NCI-H2196 (cell line): ENCODE results near the gene PFKFB4.

Experiments
- DNase-seq: peaks from one replicate; lab custom pipeline; 2025; ENCODE audit not compliant: unreplicated experiment; lab: John Stamatoyannopoulos, UW

PFKFB4 gene

DNA sequence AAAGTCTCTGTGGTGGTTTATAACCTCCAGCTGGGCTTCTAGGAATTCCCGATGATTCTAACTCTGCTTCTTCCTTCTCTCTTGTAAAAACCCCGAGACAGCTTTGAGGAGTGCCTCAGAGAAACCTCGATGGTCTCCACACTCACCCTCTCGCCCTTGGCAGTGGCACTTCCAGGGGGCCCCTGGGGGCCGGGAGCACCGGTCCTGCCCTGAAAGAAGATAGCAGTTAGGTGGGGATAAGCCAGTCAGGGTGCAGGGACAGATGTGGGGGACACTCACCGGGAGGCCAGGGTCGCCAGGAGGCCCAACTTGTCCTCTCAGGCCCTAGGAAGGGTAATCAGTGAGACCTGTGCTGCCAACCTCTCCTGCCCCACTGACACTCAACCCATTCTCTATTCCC is 28.8 kb upstream of the PFKFB4 start:
- DNase-seq, result no peak

DNA sequence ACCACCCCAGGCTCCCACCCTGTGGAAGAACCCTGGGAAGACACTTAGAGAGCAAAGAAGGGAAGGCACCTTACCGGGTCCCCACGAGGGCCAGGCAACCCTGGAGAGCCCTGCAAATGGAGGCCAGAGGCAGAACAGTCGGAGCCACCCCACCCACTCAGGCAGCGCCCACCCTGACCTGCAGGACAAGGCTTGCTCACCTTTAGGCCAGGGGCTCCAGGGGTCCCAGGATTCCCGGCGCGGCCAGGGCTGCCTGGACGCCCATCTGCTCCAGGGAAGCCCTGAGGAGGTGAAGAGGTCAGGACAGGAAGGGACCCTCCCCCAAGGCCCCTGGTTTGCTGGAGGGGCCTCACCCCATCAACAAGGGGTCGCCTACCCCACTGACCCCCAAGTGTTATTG is 28.2 kb upstream of the PFKFB4 start:
- DNase-seq, result no peak

DNA sequence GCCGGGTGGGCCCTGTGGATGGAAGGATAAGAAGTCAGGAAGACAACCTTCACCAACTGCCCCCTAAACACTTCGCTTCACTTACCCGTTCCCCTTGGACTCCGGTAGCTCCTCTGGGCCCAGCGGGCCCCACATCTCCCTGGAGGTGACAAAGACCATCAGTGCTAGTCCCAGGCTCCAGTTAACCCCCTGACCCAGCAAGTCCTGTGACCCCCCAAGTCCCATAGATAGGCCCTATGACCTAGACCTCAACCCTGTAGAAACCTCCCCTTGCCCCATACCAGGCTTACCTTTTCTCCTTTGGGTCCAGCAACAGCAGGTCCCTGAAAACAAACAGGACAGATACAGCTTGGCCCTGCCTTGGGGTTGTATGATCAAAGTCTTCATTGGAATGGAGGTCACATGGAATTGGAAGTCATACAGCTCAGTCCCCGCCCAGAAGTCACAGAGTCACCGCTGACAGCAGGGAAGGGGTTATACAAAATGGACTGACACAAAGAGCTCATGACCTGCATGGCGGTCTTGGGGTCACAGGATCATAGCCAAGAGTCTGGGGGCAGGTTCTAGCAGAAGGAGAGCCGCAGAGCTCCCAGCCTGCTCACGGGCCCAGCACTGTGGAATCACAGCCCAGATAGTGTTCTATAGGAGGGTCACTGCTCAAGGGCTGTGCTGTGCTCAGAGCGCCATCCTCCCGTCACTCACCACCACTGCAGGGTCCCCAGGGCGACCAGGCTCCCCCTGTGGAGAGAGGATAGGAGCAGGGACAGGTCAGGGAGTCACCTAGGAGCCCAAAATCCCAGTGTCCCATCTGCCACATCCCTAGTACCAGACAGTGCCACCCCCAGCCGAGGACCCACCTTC is 25.2 kb upstream of the PFKFB4 start:
- DNase-seq, result no peak

DNA sequence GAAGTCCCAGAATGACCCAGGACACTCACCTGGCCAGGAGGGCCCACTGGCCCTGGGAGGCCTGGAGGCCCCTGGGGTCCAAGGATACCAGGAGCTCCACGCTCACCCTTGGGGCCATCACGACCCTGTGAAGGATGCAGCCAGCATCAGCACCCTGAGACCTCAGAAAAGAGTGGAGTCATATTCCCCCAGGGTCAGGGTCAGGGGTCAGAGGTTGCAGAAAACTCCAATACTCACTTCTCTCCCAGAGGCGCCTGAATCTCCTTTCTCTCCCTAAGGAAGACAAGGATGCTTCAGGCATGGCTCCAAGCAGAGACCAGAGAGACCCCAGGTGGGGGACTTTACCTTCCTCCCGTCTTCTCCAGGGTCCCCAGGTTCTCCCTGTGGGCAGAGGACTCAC is 20.0 kb upstream of the PFKFB4 start:
- no peak for DNase-seq

DNA sequence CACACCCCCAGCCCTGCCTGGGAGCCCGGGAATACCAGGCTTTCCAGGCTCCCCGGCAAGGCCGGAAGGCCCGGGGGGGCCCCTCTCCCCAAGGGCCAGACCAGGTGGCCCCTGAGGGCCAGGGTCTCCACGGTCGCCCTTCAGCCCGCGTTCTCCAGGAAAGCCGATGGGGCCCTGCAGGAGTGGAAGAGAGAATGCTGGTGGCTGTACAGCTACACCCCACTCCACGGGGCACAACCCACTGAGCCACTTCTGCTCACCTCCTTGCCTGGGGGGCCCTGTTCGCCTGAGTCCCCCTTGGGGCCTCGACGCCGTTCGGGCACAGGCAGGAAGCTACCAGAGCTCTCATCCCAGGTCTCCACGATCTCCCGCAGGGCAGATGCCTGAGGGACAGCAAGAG is 18.8 kb upstream of the PFKFB4 start:
- DNase-seq, result no peak

DNA sequence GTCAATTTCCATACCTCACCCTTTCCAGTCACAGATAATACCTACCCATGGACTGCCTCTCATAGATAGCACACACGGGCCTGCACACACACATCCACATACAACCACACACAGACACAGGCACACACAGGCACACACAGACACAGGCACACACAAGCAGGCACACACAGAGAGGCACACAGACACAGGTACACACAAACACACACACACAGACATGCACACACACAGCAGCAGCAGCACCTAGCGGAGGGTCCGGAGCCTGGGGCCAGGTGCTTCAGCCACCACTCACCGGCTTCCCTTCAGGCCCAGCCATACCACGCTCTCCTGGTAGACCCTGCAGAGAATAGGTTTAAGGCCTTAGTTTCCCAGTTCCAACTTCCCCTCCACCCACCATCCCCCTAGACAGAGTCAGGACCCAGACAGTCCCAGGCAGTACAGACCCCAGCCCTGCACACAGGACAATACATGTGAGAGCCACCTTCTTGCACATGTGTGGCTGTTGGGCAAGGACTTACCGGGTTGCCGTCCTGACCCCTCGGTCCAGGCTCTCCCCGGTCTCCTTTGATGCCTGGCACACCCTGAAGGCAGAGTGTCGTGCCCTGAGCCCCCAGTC is 17.5 kb upstream of the PFKFB4 start:
- no peak for DNase-seq

DNA sequence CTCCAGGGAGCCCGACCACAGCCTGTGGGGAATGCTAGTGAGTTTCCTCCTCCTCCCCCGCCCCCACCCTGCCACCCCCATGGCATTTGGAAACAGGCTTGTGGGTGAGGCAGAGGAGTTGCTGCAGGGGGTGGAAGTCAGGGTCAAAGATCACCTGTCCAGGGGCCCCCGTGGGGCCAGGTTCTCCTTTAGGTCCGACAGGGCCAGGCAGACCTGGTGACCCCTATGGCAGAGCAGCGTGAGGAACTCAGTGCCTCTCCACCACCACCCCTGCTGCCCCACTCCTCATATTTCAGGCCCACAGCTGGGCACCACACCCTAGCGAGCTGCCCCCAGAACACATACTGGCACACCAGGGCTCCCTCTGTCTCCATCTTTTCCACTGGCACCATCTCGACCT is 15.9 kb upstream of the PFKFB4 start:
- no peak for DNase-seq

DNA sequence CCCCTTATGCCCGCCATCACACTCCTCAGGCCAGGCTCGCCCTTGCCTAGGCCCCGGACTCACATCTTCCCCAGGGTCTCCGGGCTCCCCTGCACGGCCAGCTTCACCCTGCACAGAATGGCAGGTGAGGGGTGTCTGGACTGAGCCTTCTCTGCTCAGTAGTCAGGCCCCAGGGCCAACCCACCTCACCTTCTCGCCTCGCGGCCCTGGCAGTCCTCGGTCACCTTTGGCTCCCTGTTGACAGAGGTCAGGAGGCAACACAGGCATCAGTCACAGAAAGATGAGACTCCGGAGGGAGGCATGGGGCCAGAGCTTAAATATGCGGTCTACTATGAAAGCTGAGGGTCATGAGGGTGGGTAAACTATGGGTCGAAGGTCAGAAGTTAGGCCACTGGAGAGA is 15.3 kb upstream of the PFKFB4 start:
- no peak for DNase-seq

DNA sequence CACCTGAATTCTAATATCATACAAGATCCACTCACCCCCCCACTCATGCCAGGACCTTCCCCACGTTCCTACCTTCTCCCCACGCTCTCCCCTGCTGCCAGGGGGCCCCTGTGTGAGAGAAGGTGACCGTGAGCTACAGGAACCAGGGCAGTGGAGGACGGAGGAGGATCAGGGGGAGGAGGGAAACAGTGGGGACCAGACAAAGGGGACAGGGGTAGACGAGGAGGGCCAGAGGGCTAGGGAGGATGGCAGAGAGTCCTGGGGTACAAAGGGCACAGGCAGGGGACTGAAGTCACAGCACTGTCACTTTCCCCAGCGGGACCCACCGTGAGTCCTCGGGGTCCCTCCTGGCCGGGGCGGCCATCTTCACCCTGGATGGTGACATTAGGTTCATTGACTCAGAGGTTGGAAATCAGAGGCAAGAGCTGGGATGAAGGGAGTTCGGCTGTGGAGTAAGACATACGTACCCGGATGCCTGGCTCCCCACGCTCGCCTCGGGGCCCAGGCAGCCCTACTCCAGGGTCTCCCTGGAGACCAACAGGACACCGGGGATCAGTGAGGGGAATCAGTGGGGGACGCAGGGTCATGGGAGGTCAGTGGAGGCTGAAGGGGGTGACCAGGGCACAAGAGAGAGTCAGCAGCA is 13.3 kb upstream of the PFKFB4 start:
- DNase-seq, result no peak

DNA sequence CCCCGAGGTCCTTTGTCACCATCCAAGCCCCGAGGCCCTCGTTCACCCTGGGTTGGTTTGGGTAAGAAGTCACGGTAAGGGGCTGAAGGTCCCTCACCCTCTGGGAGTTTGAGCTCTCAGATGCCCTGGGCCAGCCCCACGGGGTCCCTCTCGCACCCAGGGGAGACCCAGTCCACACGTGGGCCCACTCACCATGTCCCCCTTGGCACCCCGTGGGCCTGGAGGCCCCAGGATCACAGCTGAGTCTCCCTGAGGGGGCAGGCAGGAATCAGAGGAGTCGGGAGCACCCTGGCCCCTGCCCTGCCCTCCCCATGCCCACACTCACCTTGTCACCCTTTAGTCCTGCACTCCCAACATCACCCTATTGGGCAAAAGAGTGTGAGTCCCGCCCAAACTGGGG is 12.8 kb upstream of the PFKFB4 start:
- no peak for DNase-seq

DNA sequence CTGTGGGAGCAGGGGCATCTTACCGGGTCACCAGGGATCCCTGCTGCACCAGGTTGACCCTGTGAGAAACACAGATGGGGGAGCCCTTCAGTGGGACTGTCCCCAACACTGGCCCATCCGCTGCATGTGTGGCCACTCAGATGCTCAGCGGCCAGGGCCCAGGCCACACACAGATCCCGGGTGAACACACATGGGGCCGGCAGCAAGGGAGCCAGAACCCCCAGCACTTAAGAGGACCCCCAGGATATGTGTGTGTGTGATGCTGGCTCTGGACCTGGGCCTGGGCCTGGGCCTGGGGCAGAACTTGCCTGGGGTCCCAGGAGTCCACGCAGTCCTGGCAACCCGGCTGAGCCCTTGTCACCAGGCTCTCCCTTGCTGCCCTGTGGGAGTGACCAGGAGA is 11.9 kb upstream of the PFKFB4 start:
- no peak for DNase-seq

DNA sequence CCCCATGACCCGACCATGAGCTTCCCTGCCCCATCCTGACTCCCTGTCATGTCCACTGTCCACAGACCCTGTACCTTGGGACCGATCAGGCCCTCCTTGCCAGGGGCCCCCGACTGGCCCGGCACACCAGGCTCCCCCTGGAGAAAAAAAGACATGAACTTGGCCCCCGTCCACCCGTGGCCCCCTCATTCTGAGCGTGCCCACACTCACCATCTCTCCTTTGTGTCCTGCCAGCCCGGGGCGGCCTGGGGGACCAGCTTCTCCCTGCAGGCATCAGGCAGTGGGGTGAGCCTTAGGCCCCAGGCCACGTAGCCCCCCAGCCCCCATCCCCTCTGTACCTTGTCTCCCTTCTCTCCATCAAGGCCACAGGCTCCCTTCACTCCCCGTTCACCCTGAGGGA is 10.9 kb upstream of the PFKFB4 start:
- no peak for DNase-seq

DNA sequence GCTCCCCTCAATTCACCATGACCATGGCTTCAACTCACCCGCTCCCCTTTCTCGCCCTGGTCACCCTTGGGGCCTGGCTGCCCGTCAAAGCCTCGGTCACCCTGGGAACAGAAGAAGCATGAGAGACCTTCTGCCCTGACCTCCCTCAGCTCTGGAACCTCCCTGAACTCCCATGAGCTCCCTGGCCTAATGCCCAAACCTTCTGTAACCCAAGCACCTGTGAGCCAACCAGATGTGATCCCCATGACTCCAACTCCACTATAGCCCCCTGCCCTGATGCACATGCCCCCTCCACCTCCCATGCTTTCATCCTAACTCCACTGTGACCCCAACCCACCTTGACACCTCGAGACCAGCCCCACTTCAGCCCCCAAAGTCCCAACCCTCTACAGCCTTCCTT is 10.5 kb upstream of the PFKFB4 start:
- no peak for DNase-seq

DNA sequence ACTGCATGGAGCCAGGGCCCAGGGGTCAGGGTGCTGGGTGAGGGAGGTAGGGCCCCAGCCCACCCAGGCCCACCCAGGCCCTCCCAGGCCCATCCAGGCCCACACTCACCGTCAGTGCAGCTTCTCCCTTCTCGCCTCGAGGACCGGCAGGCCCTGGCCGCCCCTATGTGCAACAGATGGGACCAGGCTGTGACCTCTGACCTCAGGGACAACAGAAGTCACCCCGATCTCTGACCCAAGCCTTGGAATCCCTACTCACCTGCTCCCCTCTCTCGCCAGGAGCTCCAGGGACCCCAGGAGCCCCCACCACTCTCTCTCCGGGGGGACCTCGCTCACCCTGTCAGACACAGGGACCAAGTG is 9.8 kb upstream of the PFKFB4 start:
- DNase-seq, result no peak

DNA sequence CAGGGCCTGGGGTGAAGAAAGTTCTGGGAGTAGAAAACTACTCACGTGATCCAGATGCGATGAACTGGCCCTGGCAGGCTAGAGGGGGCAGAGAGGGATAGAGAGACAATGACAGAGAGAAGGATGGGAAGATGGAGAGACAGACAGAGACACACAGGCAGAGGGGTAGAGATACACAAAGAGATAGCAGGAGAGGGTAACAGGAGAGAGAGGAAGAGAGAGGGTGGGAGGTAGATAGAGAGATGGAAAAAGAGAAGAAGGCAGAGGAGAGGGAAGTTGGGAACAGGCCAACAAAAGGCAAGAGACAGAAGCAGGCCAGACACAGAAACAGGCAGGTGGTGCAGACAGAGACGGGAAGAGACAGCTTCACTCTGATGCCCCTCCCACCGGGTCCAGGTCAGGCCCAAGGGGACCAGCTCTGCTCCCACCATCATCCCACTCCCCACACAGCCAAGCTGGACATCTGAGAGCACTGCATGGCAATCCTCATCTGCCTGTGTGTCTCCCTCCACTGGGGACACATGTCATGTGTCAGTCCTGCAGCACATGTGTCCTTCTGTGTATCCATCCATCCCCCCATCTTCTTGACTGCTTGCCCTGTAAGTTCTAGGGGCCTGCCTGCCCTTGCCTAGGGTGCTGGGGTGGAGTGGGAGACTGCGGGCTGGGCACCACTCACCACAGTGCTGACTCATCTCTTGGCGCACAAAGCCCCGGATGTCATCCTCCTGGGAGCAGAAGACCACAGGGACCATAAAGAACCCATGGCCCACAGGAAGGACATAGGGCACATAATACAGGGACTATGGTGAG is 9.2 kb upstream of the PFKFB4 start:
- DNase-seq, result no peak

DNA sequence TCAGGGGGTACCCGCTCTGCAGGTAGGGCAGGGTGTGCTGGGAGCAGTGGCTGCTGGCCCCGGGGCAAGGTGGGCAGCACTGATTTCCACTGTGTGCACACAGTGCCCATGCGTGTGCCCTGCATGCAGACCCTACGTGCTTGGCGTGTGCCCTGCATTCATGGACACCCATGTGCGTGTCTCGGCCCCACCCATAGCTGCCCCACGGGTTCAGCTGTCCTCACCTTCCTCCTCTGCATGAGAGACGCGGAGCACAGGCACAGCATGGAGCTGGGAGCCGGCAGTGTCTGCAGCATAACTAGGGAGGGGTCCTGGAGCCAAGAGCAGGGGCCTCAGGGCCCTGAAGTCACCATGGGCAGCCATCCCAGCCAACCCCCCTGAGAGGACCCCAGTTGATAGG is 8.6 kb upstream of the PFKFB4 start:
- no peak for DNase-seq

DNA sequence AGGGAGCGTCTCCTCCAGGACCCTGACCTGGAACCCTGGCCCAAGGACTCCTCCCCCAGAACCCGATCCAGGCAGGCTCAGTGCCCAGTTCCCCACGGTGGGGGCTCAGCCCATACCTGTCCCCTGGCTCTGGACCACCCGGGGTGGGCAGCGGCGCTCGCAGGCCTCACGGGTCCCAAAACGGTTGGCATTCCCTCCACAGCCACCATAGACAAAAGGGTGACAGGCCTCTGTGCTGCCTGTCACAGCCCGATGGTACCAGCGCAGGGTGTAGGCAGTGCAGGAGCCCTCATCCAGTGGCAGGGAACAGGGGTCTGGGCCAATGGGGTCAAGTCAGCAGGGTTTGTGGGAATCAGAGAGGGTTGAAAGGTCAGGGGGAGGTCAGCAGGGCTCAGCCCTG is 8.1 kb upstream of the PFKFB4 start:
- DNase-seq, result no peak

DNA sequence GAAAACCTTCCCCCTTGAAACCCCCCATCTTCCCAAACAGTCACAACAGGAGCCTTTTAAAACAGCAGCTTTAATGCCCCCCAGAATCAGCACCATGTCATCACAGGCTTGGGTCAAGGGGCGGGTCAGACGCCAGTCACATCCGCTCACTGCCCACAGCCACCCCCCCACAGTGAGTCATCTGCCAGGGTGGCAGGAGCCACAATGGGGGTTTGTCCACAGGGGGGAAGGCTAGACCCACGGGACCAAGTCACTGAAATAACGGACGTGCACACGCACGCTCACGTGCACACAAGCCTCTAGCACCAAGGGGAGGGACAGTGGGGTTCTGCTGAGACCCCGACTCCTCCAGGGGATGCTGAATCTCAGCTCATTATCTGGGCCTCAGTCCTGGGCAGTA is 7.4 kb upstream of the PFKFB4 start:
- DNase-seq, result no peak

DNA sequence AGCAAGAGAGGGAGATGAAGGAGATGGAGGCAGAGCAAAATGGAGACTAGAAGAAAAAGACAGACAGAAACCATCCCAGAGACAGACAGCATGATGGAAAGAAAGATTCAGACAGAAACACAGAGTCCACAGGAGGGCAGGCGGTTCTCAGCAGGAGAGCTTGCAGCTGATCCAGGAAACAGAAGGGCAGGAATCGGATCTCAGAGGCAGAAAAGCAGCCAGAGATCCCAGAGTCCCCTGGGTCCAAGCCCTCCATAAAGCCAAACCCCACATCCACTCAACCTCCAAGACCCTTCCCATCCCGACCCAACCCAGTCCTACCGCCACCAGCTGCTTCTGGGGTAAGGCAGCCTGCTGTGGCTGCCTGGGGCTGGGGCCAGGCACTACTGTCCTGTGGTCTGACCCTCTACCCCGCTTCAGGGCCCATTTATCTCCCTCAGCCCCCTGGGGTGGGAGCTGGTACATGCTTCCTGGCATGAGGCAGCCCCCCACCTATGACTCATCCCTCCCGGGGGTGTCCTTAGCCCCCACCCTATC is 6.8 kb upstream of the PFKFB4 start, which contains the start of gene UCN2:
UCN2 (minus strand) TSS at position 400 of the 537 bp plus-strand sequence. CDS start 657 bp downstream, outside the sequence.
- DNase-seq, result no peak

DNA sequence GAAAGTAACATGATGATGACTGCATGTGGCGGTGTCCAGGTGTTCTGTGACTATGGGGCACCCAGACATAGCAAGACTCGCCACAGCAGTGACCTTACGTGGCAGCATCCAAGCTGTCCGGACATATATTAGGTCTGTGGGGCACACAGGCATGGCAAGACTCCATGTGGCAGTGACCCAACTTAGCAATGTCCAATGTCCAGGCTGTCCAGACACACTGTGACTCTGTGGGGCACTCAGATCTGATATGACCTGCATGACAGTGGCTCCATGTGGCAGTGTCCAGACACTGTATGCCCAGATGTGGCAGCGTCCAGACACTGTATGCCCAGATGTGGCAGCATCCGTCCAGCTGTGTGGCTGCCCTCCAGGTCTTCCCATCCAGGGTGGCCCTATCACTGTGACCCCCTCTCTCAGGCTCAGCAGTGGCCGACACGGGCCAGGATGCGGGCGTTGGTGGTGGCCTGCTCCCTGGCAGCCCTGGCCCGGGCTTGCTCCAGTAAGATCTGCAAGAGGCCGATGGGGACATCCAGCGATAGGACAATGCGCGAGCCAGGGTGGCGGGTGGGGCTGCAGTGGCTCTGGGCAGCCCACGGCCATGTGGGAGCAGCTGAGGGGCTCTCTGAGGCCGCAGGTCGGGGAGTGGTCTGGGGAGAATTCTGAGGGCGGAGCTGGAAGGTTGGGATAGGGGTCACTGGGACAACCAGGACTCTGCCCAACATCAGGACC is 5.9 kb upstream of the PFKFB4 start:
- DNase-seq, result no peak
